Tibial artery (tissue), 4 donors: Measurements from ENCODE around the gene ELK3.

Experiments used
- DNase-seq, 2 donors: peaks; one replicate each; pipeline ENCODE4 v3.0.0-alpha.2; 2019
- H3K27ac ChIP-seq, 2 donors: fragments of 200-600 bp; sonication (generic) in 1 of 2; 1 replicate in 1 of 2; 2 replicates in 1 of 2; pipeline ENCODE4 v1.5.1; 2018 to 2019; ENCODE audit warnings: mild to moderate bottlenecking in 1 of 2
- H3K27me3 ChIP-seq, 2 donors: fragments of 200-600 bp; sonication (generic) in 1 of 2; one replicate each; pipeline versions ENCODE4 v1.5.1 to v1.6.0; 2016 to 2019
- H3K36me3 ChIP-seq, 3 donors: fragments of 200-600 bp; sonication (generic) in 2 of 3; one replicate each; pipeline ENCODE4 v1.5.1; 2016 to 2019; ENCODE audit warnings: mild to moderate bottlenecking in 2 of 3
- H3K4me1 ChIP-seq, 4 donors: fragments of 200-600 bp; sonication (generic) in 2 of 4; 1 replicate in 3 of 4; 2 replicates in 1 of 4; pipeline ENCODE4 v1.5.1; 2016 to 2019
- H3K4me3 ChIP-seq, 2 donors: fragments of 200-600 bp; sonication (generic) in 1 of 2; 1 replicate in 1 of 2; 2 replicates in 1 of 2; pipeline ENCODE4 v1.5.1; 2018 to 2019; ENCODE audit warnings: mild to moderate bottlenecking in 2 of 2
- H3K9me3 ChIP-seq, 3 donors: fragments of 200-600 bp; sonication (generic) in 1 of 3; one replicate each; pipeline ENCODE4 v1.5.1; 2016 to 2019
- intact Hi-C: fragments of 100-400 bp; cut with DNase I; formaldehyde crosslinking; loops from one replicate; pipeline ENCODE4 v1.15.0; 2023; ENCODE audit warnings: low total_unique reads
- TF ChIP-seq, protein P1 (sequence below), 2 experiments: fragments of 200-600 bp in 1 of 2; fragments of 450-650 bp in 1 of 2; IDR thresholded peaks; one replicate each; pipeline ENCODE4 v1.5.1; 2017 to 2019; ENCODE audit warnings: antibody characterized with exemption in 2 of 2, mild to moderate bottlenecking in 1 of 2, moderate library complexity in 1 of 2

The ELK3 gene

DNA sequence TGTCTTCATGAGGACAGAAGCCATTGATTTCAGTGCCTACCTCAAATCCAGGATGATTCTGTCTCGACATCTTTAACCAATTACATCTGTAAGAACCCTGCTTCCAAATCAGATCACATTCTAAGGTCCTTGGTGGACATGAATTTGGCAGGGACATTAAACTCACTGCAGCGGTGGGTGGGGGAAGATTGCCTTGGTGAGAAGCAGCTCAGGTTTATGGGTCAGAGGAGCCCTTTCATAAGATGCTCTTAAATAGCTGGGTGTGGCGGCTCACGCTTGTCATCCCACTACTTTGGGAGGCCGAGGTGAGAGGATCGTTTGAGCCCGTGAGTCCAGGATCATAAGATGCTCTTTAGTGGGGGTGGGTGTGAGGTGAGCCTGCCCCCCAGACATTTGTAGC lies 42.9 kb downstream of the ELK3 start:
- no peak overlapping the region for H3K4me3 ChIP-seq
- peaks cover 0 to 7% of the 10 kb centered on the region in 2 donors for H3K27me3 ChIP-seq
- intact Hi-C loops, result loop anchor here (10.0 kb wide), 1 partner anchor 158 kb away; no protein-coding TSS in a partner anchor
- H3K9me3 ChIP-seq, result no peaks in the 10 kb centered on the region
- TF ChIP-seq, protein P1, sequence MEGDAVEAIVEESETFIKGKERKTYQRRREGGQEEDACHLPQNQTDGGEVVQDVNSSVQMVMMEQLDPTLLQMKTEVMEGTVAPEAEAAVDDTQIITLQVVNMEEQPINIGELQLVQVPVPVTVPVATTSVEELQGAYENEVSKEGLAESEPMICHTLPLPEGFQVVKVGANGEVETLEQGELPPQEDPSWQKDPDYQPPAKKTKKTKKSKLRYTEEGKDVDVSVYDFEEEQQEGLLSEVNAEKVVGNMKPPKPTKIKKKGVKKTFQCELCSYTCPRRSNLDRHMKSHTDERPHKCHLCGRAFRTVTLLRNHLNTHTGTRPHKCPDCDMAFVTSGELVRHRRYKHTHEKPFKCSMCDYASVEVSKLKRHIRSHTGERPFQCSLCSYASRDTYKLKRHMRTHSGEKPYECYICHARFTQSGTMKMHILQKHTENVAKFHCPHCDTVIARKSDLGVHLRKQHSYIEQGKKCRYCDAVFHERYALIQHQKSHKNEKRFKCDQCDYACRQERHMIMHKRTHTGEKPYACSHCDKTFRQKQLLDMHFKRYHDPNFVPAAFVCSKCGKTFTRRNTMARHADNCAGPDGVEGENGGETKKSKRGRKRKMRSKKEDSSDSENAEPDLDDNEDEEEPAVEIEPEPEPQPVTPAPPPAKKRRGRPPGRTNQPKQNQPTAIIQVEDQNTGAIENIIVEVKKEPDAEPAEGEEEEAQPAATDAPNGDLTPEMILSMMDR (IDR thresholded peaks at IDR 0.05), result no peak
- DNase-seq, result no peak
- peaks cover 0 to 65% (median 45%) of the 10 kb centered on the region in 4 donors for H3K4me1 ChIP-seq
- peak overlapping the region; percentile 52 to 65 for H3K27ac ChIP-seq
- no peaks in the 10 kb centered on the region for H3K36me3 ChIP-seq

DNA sequence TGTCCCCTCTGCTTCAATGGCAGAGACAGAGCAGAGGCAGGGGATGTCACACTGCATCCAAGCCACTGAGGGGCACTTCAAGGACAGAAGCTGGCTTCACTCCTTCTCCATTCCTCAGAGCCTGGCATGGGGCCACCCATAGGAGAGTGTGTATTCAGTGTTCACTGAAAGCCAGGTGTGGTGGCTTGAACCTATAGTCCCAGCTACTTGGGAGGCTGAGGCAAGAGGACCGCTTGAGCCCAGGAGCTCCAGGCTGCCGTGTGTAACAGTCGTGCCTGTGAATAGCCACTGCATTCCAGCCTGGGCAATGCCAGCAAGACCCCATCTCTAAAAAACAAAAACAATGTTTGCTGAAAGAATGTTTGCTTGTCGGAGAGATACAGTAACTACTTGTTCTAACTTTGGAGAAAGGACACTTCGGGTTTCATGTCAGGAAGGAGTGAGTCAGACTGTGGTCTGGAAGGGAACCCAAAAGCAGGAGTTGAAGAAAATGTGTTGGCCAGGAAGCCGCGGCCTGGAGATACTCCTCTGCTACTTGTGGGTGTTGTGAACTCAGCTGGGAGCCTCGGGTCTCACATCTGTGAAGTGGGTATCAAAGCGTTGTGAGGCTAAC lies 43.4 kb downstream of the ELK3 start:
- peak overlapping the region; percentile 52 to 65 for H3K27ac ChIP-seq

DNA sequence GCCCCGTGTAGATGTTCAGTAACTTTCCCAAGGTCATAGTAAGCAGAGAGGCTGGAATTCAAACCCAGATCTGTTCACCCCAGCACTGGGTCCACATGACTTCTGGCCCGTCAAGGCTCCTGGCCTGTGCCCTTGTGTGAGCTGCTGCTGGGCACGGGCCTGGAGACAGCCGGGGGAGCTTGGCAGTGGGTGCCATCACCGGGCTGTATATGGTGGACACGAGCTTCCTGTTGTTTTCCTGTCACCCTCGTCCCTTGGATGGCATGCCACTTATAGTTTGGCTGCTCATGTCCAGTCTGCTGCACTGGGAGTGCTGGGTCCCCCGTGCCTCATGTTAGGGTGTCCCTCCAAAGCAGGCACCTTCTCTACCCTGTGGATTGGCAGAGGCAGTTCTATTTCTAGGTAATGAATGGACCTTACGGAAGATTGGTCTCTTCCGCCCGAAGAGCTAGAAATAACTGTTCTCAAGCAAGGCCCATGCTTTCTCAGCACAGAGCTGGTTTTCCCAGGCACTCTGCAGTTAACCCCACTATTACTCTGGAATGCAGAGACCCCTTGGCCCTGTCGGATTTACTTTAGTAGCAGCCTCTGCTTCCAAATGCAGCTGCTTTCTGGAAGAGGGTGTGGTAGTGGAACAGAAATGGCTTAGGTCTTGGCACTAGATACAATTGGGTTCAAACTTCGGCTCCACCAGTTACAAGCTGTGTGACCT lies 44.3 kb downstream of the ELK3 start:
- peak overlapping the region; percentile 52 to 65 for H3K27ac ChIP-seq
- no peaks in the 10 kb centered on the region for H3K36me3 ChIP-seq
- H3K9me3 ChIP-seq, result no peaks in the 10 kb centered on the region
- peaks cover 0 to 10% of the 10 kb centered on the region in 2 donors for H3K27me3 ChIP-seq
- H3K4me3 ChIP-seq, result no peak overlapping the region
- intact Hi-C loops, result loop anchor here (10.0 kb wide), 1 partner anchor 156 kb away; no protein-coding TSS in a partner anchor
- DNase-seq, result no peak
- H3K4me1 ChIP-seq, result peaks cover 0 to 60% (median 45%) of the 10 kb centered on the region in 4 donors
- TF ChIP-seq, protein P1 (IDR thresholded peaks at IDR 0.05), result no peak

More for the DNA sequence above, 43.4 kb downstream of the ELK3 start:
- no peaks in the 10 kb centered on the region for H3K36me3 ChIP-seq
- DNase-seq, result peak; percentile 87 to 88
- TF ChIP-seq, protein P1 (IDR thresholded peaks at IDR 0.05), result no peak
- no peak overlapping the region for H3K4me3 ChIP-seq
- intact Hi-C loops, result loop anchor here (10.0 kb wide), 1 partner anchor 157 kb away; no protein-coding TSS in a partner anchor
- H3K9me3 ChIP-seq, result no peaks in the 10 kb centered on the region
- H3K27me3 ChIP-seq, result peaks cover 0 to 9% of the 10 kb centered on the region in 2 donors
- peaks cover 0 to 66% (median 45%) of the 10 kb centered on the region in 4 donors for H3K4me1 ChIP-seq

DNA sequence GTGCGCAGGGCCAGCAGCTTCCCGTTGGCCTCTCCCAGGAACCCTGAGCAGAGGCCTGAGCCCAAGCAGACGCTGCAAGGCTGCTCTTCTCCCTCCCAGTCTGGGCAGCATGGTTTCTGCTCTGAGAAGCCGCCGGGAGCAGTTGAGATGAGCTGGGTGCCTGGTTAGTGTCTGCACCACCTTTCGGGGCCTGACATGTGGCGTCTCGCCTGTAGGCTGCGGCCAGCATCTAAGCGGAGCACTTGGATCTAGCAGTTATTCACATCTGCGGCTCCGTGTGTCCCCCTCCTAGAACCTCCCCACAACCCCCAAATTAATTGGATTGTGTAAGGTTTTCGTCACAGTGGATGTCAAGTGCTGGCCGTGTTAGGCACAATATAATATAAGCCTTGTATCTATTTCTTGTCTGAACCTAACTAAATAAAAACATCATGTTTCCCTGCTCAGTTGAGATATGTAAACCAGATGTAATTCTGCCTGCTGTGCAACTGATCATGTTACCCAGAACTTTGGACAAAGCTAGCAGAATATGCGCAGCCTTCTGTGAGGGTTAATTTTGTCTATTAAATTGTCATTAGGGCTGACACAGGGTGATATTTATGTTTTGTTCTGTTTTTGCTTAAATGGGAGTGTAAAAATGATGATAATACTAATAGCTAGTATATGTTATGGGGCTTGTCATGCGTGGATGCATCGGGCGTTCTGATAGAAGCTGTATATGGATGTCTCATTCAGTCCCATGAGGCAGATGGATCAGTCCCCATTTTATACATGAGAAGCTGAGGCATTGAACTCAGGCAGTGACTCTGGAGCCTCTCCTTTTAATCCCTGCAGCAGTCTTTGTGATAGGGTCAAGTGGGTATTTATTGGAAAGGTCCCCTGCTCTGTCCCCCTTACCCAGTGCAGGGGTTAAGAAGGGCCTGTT lies 45.8 kb downstream of the ELK3 start:
- H3K9me3 ChIP-seq, result no peaks in the 10 kb centered on the region
- intact Hi-C loops, result loop anchor here (10.0 kb wide), 1 partner anchor 155 kb away; no protein-coding TSS in a partner anchor
- H3K4me3 ChIP-seq, result no peak overlapping the region
- no peak for DNase-seq
- H3K27me3 ChIP-seq, result peaks cover 0 to 10% of the 10 kb centered on the region in 2 donors
- TF ChIP-seq, protein P1 (IDR thresholded peaks at IDR 0.05), result no peak
- H3K4me1 ChIP-seq, result peaks cover 0 to 47% (median 32%) of the 10 kb centered on the region in 4 donors
- H3K36me3 ChIP-seq, result no peaks in the 10 kb centered on the region
- no peak overlapping the region for H3K27ac ChIP-seq

DNA sequence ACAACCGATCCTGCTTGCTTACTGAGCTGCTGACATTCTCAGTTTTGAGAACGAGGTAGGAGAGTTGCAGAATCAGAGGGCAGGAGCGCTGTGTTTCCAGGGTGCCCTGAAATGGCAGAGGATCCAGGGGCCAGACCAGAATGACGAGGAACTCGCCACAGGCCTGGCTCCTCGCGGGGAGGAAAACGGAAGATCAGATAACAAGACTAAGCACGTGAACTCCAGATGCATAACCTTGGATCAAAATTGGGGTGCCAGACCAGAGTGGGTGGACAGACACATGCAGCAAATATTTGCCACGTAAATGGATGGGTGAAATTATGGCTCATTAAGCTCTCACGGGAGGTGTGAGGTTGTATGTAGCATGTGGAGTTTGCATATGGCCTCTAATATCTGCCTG lies 46.5 kb downstream of the ELK3 start:
- Histone ChIP-seq H3K27me3 (peaks cover 0 to 10% of the 10 kb centered on the region in 2 donors), H3K9me3 (no peaks in the 10 kb centered on the region), H3K27ac (peak overlapping the region in 1 of 2 donors; percentile 18), H3K4me3 (no peak overlapping the region), H3K36me3 (no peaks in the 10 kb centered on the region), H3K4me1 (peaks cover 0 to 40% (median 28%) of the 10 kb centered on the region in 4 donors)
- intact Hi-C loops, result no loop called here
- DNase-seq, result no peak
- TF ChIP-seq, protein P1 (IDR thresholded peaks at IDR 0.05), result no peak
